ENCODE measurements around the gene MRPS10.

The MRPS10 gene

GRCh38 chr6:42217519-42218367, at the start of gene MRPS10:
TSS of gene MRPS10 (minus strand) at chr6:42217861. CDS start at chr6:42217849, 12 bp downstream.
- peak; percentile 93 for DNase-seq

GRCh38 chr6:42266538-42266937, 48.9 kb upstream of the MRPS10 start:
- no peak for DNase-seq

GRCh38 chr6:42264852-42265390, 47.3 kb upstream of the MRPS10 start:
- no peak for DNase-seq

DNA sequence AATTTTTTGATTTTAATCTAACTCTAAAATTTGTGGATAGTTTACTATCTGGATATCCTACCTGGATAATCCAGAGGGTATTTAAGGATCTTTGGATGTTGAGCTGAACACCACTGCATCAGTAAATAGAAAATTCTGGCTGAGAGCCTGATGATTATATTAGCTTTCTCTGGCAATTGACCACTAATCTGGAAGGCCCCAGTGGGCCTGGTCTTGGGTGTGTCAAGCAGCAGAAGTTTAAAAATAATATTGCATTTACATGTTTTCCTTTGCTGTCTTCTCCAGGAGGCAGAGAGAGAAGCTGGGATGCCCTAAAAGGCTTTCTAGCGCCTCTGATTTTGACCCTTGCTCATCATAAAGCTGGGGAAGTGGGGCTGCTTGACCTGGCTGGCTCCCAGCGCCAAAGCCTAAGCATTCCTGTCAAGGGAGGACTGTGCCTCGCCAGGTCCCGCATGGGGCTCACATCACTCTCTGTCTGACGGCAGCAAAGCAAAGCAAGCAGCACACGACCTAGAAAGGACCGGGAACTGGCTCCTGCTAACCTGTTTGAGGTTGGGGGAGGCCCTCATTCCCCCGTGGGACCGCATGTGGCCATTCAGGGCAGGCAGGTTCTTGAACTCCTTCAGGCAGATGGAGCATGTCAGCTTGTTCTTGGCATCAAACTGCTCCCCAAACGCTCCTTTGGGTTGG, 46.6 kb upstream of the MRPS10 start:
- no peak for DNase-seq

DNA sequence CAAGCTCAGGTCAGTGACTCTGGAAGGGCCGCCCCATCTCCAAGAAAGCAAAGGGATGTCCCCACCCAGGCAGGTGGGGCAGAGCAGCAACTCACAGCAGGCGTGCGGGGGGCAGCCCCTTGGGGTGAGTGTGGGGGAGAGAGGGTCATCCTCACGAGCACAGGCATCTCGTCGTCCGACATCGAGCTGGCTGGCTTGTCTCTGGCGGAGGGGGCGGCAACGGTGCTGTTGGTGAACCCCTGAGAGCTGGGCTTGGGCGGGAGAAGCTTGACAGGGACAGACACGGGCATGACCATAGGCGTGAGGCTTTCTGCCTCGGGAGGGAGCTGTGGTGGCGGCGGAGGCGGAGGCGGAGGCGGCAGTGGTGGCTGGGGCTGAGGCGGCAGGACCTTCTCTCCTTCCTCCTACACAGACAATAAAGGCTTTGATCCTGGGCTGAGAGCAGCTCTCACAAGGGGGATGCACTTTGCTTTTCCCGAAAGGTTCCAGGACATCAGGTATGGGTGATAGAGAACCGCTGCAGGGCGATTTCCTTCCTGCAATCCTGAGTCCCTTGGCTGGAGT, 45.6 kb upstream of the MRPS10 start:
- no peak for DNase-seq

DNA sequence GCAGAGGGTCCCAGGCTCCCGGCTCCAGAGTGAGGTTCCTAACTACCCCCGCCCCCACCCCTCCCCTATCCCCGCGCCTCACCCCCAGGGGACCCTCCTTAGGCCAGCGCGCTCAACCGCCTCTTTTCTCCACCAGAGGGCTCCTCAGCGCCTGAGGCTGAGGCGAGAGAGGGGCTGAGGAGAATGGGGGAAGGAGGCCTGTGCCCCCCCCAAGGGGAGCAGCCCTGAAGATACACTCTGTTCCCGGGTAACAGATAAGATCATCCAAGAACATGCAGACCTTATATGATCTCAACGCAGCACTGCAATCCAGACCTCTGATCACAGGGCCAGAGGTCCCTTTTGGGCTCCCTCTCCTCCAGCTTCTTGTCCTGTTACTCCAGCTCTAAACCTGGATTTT, 43.3 kb upstream of the MRPS10 start:
- peak; percentile 52 for DNase-seq

DNA sequence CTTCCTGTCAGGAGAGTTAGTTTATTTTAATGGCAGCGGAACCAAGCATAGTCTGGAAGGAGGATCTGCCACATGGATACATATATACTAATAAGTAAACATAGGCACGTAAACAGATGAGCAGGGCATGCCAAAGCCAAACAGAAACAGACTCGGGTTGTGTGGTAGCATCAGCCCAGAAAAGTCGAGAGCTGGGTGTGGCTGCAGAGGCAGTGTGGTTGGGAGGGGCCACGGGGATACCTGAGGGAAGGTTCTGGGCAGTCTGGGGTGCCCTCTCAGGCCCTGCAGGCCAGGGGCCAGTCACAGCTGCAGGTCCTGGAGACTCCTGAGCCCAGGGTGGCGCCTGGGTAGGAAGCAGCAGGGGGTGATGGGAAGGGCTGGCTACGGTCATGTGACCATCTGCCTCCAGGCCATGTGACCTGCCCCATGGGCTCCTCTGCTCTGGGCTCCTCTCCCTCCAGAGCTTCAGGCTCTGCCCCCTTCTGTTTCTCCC, 42.8 kb upstream of the MRPS10 start:
- no peak for DNase-seq

DNA sequence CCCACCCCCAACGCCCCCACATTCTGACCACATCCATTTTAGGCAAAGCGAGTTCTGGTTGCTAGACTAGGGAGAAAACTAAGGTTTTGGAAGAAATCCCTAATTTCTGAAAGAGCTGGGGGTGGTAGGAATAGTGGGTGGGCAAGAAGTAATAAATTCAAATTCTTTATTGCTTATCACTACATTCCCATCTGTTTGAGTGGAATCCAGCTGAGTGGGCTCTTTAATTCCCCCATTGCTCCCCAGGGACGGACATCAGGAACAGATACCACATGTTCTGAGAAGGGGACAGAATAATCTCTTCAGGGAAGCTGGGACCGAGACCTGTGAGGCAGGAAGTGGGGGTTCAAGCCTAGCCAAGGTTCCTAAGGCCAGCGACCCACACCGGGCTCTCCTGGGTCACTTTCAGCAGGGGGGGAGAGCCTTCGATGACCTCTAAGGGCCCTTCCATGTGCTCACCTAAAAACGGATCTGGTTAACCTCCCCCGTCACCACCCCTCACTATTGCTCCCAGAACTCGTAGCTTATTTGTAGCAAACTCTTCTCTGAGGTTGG, 42.3 kb upstream of the MRPS10 start:
- DNase-seq: no peak

GRCh38 chr6:42259286-42259685, 41.6 kb upstream of the MRPS10 start:
- no peak for DNase-seq

DNA sequence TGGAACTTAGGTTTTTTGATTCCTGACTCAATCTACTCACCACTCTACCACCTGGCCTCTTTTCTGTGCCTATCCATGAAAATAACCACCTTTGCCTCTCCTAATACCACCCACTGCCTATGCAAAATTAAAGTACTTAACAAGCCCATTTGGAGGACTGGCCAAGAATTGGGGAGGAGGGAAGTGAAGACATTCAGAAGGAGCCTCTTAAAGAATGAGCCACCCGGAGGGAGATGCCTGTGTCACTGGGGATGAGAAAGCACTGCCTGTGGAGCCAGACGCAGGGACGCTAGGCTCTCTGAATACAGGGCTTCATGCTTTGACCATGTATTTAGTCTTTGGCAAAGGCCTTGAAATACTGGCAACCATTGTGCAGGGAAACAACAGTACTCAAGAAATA, 40.0 kb upstream of the MRPS10 start:
- no peak for DNase-seq

DNA sequence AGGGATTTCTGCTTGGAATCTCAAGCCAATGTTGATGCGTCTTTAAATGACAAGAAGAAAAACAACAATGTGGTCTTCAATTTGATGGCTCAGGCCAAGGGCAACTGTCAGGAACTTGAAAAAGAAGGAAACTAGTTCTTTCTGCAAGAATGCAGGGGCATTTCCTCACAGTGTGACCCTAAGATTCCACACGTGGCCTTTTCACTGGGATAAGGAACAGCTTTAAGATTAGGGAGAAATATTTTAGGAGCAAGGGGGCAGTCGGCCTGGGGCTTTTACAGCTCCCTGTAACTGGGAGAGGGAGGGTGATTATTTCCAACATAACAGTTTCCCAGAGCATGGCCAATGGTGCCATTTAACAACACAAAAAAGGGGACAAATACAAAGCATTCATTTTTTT, 39.4 kb upstream of the MRPS10 start:
- no peak for DNase-seq

GRCh38 chr6:42255050-42255449, 37.4 kb upstream of the MRPS10 start:
- no peak for DNase-seq

- no peak for DNase-seq
Measured at GRCh38 chr6:42254505-42254904, 36.8 kb upstream of the MRPS10 start.

GRCh38 chr6:42251911-42252637, 34.4 kb upstream of the MRPS10 start:
- no peak for DNase-seq

- DNase-seq: no peak
Measured at GRCh38 chr6:42251500-42251899, 33.8 kb upstream of the MRPS10 start.

- no peak for DNase-seq
Measured at GRCh38 chr6:42250274-42250931, 32.7 kb upstream of the MRPS10 start.

GRCh38 chr6:42249279-42249678, 31.6 kb upstream of the MRPS10 start:
- DNase-seq: no peak

DNA sequence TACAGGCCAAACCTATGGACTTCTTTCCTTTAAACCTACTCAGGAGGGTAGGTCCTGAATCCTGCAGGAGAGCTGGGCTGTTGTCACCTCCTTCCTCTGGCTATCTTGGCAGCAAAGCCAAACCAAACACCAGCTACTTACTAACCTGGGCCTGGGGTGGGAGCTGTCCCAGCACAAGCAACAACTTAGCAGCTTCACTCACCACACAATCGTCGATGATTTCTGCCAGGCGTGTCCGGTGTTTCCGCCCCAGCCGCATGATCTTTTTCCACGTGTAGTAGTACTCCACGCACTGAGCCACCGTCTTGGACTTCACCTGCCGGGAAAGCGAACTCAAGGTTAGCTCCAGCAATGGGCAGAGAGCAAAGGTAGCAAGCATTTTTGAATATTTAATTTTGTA, 25.4 kb upstream of the MRPS10 start:
- DNase-seq: no peak

- DNase-seq: no peak
Measured at GRCh38 chr6:42241915-42242314, 24.3 kb upstream of the MRPS10 start.

DNA sequence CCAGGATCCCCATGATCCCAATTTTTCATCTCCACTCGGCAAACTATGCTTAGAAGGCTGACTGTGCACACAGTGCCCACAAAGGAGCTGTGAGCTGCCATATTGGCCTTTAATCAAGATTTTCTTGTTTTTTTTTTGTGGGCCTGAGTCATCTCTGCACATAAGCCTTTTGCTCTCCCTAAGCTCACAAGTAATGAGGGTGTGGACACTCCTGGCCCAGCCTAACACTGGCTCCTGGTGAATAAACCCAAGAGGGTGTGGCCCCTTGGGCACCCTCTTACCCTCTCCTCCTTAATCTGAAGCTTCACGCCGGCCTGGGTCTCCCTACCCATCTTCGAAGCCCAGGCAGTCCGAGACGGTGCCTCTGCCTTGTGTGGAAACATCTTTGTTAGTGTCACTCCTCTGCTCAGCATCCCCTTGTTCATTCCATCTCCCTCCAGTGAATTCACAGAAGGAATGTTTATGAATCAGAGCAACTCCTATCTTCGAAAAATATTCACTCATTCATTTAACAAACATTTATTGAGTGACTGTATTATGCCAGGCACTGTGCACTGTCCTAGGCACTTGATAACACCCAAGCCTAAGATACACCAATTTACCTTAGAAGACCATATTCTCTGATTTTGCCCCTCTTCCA, 22.2 kb upstream of the MRPS10 start:
- DNase-seq: no peak

DNA sequence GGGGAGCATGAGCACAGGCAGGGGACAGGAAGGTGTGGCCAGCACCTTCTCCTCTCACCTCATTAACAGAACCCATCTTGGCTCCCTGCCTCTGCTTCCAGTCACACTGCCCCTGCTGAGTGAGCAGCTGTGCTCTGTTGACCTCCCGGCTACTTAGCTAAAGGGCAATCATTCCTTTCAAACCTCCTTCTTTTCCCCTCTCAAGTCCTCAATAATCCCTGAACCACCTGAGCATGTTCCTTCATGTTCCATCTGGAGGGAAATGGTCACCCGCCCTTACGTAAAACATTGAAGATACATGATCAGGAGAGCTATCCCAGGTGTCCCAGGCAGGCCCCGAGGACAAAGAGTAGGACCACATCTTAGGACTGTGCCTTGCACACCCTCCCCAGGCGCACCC, 21.7 kb upstream of the MRPS10 start:
- DNase-seq: no peak

DNA sequence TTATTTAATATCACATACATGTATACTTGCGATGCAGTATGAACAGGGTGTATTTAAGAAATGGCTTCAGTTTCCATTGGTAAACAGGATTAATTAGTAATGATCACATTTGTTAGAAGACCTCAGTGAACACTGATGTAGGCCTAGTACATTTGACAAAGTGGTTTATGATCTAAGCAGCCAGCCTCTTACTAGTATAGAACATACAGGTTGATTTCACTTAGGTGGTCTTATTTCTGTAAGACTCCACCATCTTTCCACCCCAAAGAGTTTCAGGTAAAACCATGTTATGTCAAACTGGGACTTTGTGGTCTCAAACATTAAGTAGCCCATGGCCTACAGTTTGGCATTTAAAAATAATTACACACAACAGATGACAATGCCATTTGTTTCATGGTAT, 20.2 kb upstream of the MRPS10 start:
- no peak for DNase-seq
